K562 (cell line): ENCODE data around the gene OPRM1. TPM values are rescaled to one million over a fixed set of nuclear protein-coding genes. Genes with fewer than 3 reads are reported as not detected.

Experiments
- ATAC-seq: fragments of 200-7000 bp; cut with Tn5 transposase; 3 replicates; pipeline ENCODE4 v1.9.1; 2020; ENCODE audit warnings: moderate library complexity
- BruUV-seq: library from RNA; stranded (reverse); fragments of 400-500 nt; replicated peaks from 2 replicates; lab custom pipeline; 2021; lab: Mats Ljungman, UMichigan
- CTCF ChIA-PET: fragments of 300-600 bp; formaldehyde crosslinking; extraction: SDS; loops from one replicate; lab custom pipeline; 2021; ENCODE audit warnings: low intra/inter-chr PET ratio; lab: Yijun Ruan, JAX
- POLR2A ChIA-PET: fragments of 300-600, 350-650 bp; sonication (Branson Sonifier 250); formaldehyde crosslinking; extraction: SDS; loops from one replicate; lab custom pipeline; 2021; ENCODE audit warnings: antibody characterized with exemption, inconsistent platforms; lab: Yijun Ruan, JAX
- DNase-seq, 4 experiments: peaks; one replicate each; pipeline versions ENCODE4 v3.0.0 to v3.0.0-alpha.2; 2011 to 2018; ENCODE audit warnings: low spot score in 3 of 4, mixed read lengths in 3 of 4; ENCODE audit errors: extremely low read depth in 1 of 4
- FAIRE-seq: peaks from 2 replicates; lab custom pipeline; 2011; peaks lifted over from hg19 to GRCh38; lab: Jason Lieb, UNC
- H2AFZ ChIP-seq: 2 replicates; pipeline ENCODE4 v1.6.0; 2011; ENCODE audit warnings: low read depth, low read length, control low read depth, inconsistent platforms
- H3K27ac ChIP-seq: fragments of 200-600 bp; 3 replicates; pipeline ENCODE4 v1.8.0; 2011; ENCODE audit warnings: low read depth, mild to moderate bottlenecking, control low read depth, inconsistent platforms, low read length, moderate library complexity, mixed read lengths; ENCODE audit errors: extremely low read depth
- H3K27me3 ChIP-seq, 2 experiments: fragments of 300-600 bp in 1 of 2; 2 replicates in 1 of 2; 3 replicates in 1 of 2; pipeline versions ENCODE4 v1.6.0 to v1.8.0; 2011; ENCODE audit warnings: inconsistent platforms in 2 of 2, low read length in 2 of 2, mild to moderate bottlenecking in 1 of 2, mixed read lengths in 1 of 2, moderate library complexity in 1 of 2; ENCODE audit not compliant: control insufficient read depth in 2 of 2, insufficient read depth in 2 of 2
- H3K36me3 ChIP-seq: fragments of 300-600 bp; 3 replicates; pipeline ENCODE4 v1.8.0; 2011; ENCODE audit warnings: mild to moderate bottlenecking, low read length, inconsistent platforms; ENCODE audit not compliant: control insufficient read depth, insufficient read depth
- H3K4me1 ChIP-seq, 2 experiments: fragments of 200-600 bp in 1 of 2; replicated peaks in 1 of 2; 2 replicates in 1 of 2; 3 replicates in 1 of 2; pipeline versions ENCODE4 v1.5.1 to v1.8.0; 2011; ENCODE audit warnings: inconsistent platforms in 2 of 2, low read length in 2 of 2, mild to moderate bottlenecking in 1 of 2, mixed read lengths in 1 of 2, moderate library complexity in 1 of 2; ENCODE audit not compliant: control insufficient read depth in 2 of 2, insufficient read depth in 2 of 2
- H3K4me2 ChIP-seq: 2 replicates; pipeline ENCODE4 v1.6.1; 2011; ENCODE audit warnings: low read length, control low read depth, inconsistent platforms, mixed read lengths; ENCODE audit not compliant: insufficient read depth
- H3K4me3 ChIP-seq: fragments of 200-600 bp; sonication (generic), shearing (Covaris generic); 2 replicates; pipeline ENCODE4 v1.5.1; 2016; ENCODE audit warnings: control low read depth, inconsistent platforms
- H3K79me2 ChIP-seq: fragments of 200-600 bp; 3 replicates; pipeline ENCODE4 v1.8.0; 2011; ENCODE audit warnings: low read length, inconsistent platforms; ENCODE audit not compliant: control insufficient read depth, insufficient read depth
- H3K9ac ChIP-seq, 2 experiments: 2 replicates each; pipeline versions ENCODE4 v1.6.0 to v1.6.1; 2011; ENCODE audit warnings: low read depth in 2 of 2, low read length in 2 of 2, control low read depth in 1 of 2, inconsistent platforms in 1 of 2, mild to moderate bottlenecking in 1 of 2, mixed read lengths in 1 of 2; ENCODE audit not compliant: insufficient read depth in 1 of 2
- H3K9me1 ChIP-seq: one replicate; pipeline ENCODE4 v1.6.0; 2011; ENCODE audit warnings: inconsistent platforms, mild to moderate bottlenecking, low read length, moderate library complexity; ENCODE audit not compliant: control insufficient read depth, insufficient read depth
- H3K9me3 ChIP-seq: replicated peaks from 2 replicates; pipeline ENCODE4 v1.5.1; 2011; ENCODE audit warnings: low read depth, low read length, inconsistent platforms; ENCODE audit not compliant: control insufficient read depth, insufficient read depth
- H4K20me1 ChIP-seq: replicated peaks from 2 replicates; pipeline ENCODE4 v1.6.1; 2011; ENCODE audit warnings: low read length, inconsistent platforms, mixed read lengths; ENCODE audit not compliant: control insufficient read depth, insufficient read depth
- ARID2 ChIP-seq: fragments of 450-650 bp; IDR thresholded peaks from 2 replicates; pipeline ENCODE4 v1.6.1; 2017; ENCODE audit warnings: antibody characterized with exemption, mild to moderate bottlenecking
- ETV5 ChIP-seq: sonication (generic); formaldehyde crosslinking; IDR thresholded peaks from 2 replicates; pipeline ENCODE4 v1.4.0; 2020; ENCODE audit warnings: low read depth, mild to moderate bottlenecking, missing genetic modification reagents
- HNRNPL ChIP-seq: fragments of 200-400 bp; formaldehyde crosslinking; IDR thresholded peaks from 2 replicates; pipeline ENCODE4 v1.6.1; 2017; ENCODE audit warnings: low read depth, mild to moderate bottlenecking, low read length
- MAZ ChIP-seq, 2 experiments: fragments of 450-650 bp in 1 of 2; sonication (generic) in 1 of 2; formaldehyde crosslinking; IDR thresholded peaks in 1 of 2; conservative IDR thresholded peaks in 1 of 2; 2 replicates each; pipeline versions ENCODE4 v1.4.0 to v1.5.0; 2020; ENCODE audit warnings: mild to moderate bottlenecking in 1 of 2, missing genetic modification reagents in 1 of 2
- MCM3 ChIP-seq: fragments of 450-650 bp; IDR thresholded peaks from 2 replicates; pipeline ENCODE4 v1.6.1; 2016
- MTA2 ChIP-seq: fragments of 450-650 bp; IDR thresholded peaks from 2 replicates; pipeline ENCODE4 v1.6.1; 2016; ENCODE audit warnings: low read depth
- NR3C1 ChIP-seq: sonication (generic); formaldehyde crosslinking; IDR thresholded peaks from 2 replicates; pipeline ENCODE4 v1.8.1; 2022; ENCODE audit warnings: missing genetic modification reagents
- NUFIP1 ChIP-seq: fragments of 450-650 bp; IDR thresholded peaks from 2 replicates; pipeline ENCODE4 v1.6.1; 2018; ENCODE audit not compliant: partially characterized antibody
- PTRF ChIP-seq: fragments of 450-650 bp; IDR thresholded peaks from 2 replicates; pipeline ENCODE4 v1.6.1; 2016; ENCODE audit warnings: mild to moderate bottlenecking, missing genetic modification characterization, missing compliant biosample characterization
- ZBTB1 ChIP-seq: sonication (generic); formaldehyde crosslinking; IDR thresholded peaks from 2 replicates; pipeline ENCODE4 v1.8.1; 2023; ENCODE audit warnings: missing genetic modification reagents, low read depth, mild to moderate bottlenecking, borderline replicate concordance
- ZFPM2 ChIP-seq: fragments of 250-450 bp; sonication (Bioruptor Pico); IDR thresholded peaks from 2 replicates; pipeline ENCODE4 v1.5.1; 2022; ENCODE audit warnings: mild to moderate bottlenecking
- ZKSCAN3 ChIP-seq: fragments of 250-450 bp; sonication (Bioruptor Pico); IDR thresholded peaks from 2 replicates; pipeline ENCODE4 v1.4.0; 2020
- WGBS: fragments of 100-300 bp; shearing (Covaris generic); methylation state at CpG from one replicate; pipeline ENCODE4 v1.1.6; 2016; ENCODE audit warnings: low coverage, mixed read lengths; ENCODE audit not compliant: insufficient coverage; ENCODE audit errors: missing lambda C conversion rate; 5-methylcytosine and 5-hydroxymethylcytosine counted together
- in situ Hi-C: fragments of 300-500 bp; cut with MboI; formaldehyde crosslinking; loops from 4 replicates; pipeline ENCODE4 v1.15.0; 2018; ENCODE audit warnings: inconsistent platforms, mixed read lengths
- intact Hi-C: fragments of 100-400 bp; cut with micrococcal nuclease; formaldehyde crosslinking; loops from 2 replicates; pipeline ENCODE4 v1.14.2; 2022
- polyA plus RNA-seq, 8 experiments: library from polyadenylated mRNA; depleted of rRNA in 4 of 8; stranded (reverse) in 5 of 8; unstranded in 3 of 8; fragments of >200 nt; fragmentation: Nextera tagmentation in 2 of 8; fragmentation: Illumina TruSeq in 1 of 8; extraction: Ambion mirVana in 2 of 8; extraction: Trizol in 1 of 8; gene quantifications; 2 replicates each; pipeline versions ENCODE4 v1.2.1 to v1.2.3, GENCODE V29; 2011 to 2014; ENCODE audit warnings: inconsistent platforms in 1 of 8, missing spikeins in 1 of 8
- total RNA-seq, 7 experiments: library from RNA; depleted of rRNA in 6 of 7; stranded (reverse); fragments of >200 nt in 6 of 7; fragmentation: Illumina TruSeq in 2 of 7; extraction: Trizol in 2 of 7; gene quantifications; 2 replicates each; pipeline versions ENCODE4 v1.2.1 to v1.2.3, GENCODE V29; 2011 to 2021; ENCODE audit warnings: low replicate concordance in 1 of 7

Gene OPRM1
- total and polyA plus RNA-seq, 9 of the 15 experiments (the other 6 are each of a cell fraction or from before 2014, with no cell fraction given) = not detected

DNA sequence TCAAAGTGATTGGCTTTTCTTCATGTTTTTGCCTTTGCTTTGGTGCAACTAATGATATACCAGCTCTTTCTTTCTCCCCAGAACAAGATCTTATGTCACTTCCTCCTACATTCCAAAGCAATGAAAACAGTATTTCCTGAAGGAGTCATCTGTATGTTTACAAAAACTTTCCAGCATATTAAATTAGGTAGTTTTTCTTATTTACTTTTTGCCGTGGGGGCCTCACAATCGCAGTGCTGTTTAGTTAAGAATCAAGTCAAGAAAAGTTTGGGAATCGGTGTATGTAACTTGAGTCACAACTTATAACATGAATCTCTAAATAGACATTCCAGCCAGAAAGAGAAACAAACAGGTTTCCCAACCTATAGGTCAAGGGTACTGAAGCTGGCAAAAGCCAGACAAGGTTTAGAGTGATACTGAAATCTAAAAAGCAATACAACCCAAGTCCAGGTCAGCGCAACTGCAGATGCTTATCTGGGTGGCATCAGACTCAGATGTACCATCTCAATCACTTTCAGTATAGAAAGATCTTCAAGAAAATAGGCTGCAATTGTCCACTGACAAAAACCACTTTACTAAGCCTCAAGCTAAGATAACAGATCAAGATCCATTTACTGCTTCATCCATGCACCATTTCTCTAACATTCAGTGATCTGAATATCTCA, 253.9 kb downstream of the OPRM1 start:
- in situ Hi-C loops = no loop called here
- intact Hi-C loops = no loop called here
- H3K4me1 ChIP-seq = no peaks in the 10 kb centered on the region
- no peaks in the 10 kb centered on the region for H3K9me3 ChIP-seq
- H3K9me1 ChIP-seq = no peaks in the 10 kb centered on the region
- no peak overlapping the region for H3K27ac ChIP-seq
- 2% methylated on average over 4 of the region's 4 CpGs for WGBS
- no TSS peak for BruUV-seq
- H3K4me3 ChIP-seq = no peak overlapping the region
- H2AFZ ChIP-seq = no peak overlapping the region
- no peak for ATAC-seq
- no peak for FAIRE-seq
- TF ChIP-seq NUFIP1 (no peak), ZBTB1 (CRISPR knock-in tag) (no peak), ZFPM2 (no peak), ZKSCAN3 (CRISPR knock-in tag) (no peak), MAZ (CRISPR knock-in tag; conservative IDR thresholded peaks at IDR 0.05 in 1 of 2, IDR thresholded peaks at IDR 0.05 in 1 of 2) (no peak), PTRF (tag) (no peak), MTA2 (no peak), ARID2 (no peak), MCM3 (no peak), ETV5 (CRISPR knock-in tag) (no peak), HNRNPL (no peak), NR3C1 (CRISPR knock-in tag) (no peak)
- TF ChIP-seq, all 486 proteins: peak for 0
- Histone ChIP-seq H3K79me2 (no peaks in the 10 kb centered on the region), H3K4me2 (no peak overlapping the region), H4K20me1 (no peaks in the 10 kb centered on the region), H3K36me3 (no peaks in the 10 kb centered on the region), H3K9ac (no peak overlapping the region), H3K27me3 (peaks cover 7 to 20% of the 10 kb centered on the region in 2 experiments; a peak in 3 of 5 replicates)
- no peak for DNase-seq
- POLR2A ChIA-PET = no interaction called here
- CTCF ChIA-PET = no interaction called here
